ENCODE data around the gene UBE3C.
"Not testable (repeated sequence)": the region's sequence is repeated elsewhere in the genome, so short reads cannot be mapped to it uniquely, and the experiment has no call there.

UBE3C gene

DNA sequence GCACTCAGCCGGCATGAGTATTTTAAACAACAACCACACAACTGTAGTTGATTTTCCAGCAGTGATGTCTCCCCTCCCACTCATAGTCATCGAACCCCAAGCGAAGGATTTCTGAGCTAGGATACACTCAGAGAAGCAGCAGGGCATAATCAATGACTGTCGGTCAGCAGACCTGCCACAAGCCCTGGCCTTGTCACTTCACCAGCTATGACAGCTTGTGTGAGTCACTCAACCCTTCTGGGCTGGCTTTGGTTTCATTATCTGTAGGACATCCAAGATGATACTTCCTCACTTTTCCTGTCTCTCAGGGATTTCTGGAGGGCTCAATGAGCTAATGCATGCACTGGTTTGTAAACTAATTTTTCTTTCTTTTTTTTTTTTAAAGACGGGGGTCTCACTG, 22.0 kb upstream of the UBE3C start:
- Histone ChIP-seq H3K9ac (ENCODE audit: low read length) (no peak overlapping the region), H3K36me3 (ENCODE audit: insufficient read depth, low read length) (no peaks in the 10 kb centered on the region), H3K27ac (ENCODE audit: low read depth, low read length) (no peak overlapping the region), H3K9me3 (ENCODE audit: low read length) (peaks cover 4% of the 10 kb centered on the region), H3K4me1 (ENCODE audit: insufficient read depth, low read length) (no peaks in the 10 kb centered on the region), H3K4me3 (ENCODE audit: low read depth in 1 of 2, low read length in 2 of 2) (no peak overlapping the region), H3K27me3 (ENCODE audit: control insufficient read depth in 1 of 2, insufficient read depth in 2 of 2, low read length in 2 of 2) (no peaks in the 10 kb centered on the region)

DNA sequence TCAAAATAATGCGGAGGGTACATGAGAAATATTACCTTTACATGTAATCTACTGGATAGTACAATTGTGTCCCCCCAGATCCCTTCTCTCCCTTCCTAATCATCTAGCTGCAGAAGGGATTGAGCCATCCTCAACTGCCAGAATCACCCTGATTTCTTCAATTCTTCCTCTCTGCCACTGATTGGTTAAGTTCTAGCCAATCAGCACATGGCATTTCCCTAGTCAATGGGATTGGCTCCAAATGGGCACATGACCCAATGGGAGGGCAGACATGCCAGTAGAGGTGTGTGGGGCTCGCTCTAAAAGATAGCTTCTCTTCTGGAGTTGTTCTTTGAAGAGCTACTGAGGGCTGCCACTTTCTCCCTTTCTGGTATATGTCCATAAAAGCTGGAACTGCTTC, 20.9 kb upstream of the UBE3C start:
- no peak overlapping the region for H3K9ac ChIP-seq (ENCODE audit: low read length)
- no peaks in the 10 kb centered on the region for H3K4me1 ChIP-seq (ENCODE audit: insufficient read depth, low read length)
- H3K27ac ChIP-seq (ENCODE audit: low read depth, low read length): no peak overlapping the region
- H3K4me3 ChIP-seq (ENCODE audit: low read depth in 1 of 2, low read length in 2 of 2): no peak overlapping the region
- H3K27me3 ChIP-seq (ENCODE audit: control insufficient read depth in 1 of 2, insufficient read depth in 2 of 2, low read length in 2 of 2): no peaks in the 10 kb centered on the region
- H3K36me3 ChIP-seq (ENCODE audit: insufficient read depth, low read length): no peaks in the 10 kb centered on the region
- H3K9me3 ChIP-seq (ENCODE audit: low read length): peaks cover 4% of the 10 kb centered on the region

DNA sequence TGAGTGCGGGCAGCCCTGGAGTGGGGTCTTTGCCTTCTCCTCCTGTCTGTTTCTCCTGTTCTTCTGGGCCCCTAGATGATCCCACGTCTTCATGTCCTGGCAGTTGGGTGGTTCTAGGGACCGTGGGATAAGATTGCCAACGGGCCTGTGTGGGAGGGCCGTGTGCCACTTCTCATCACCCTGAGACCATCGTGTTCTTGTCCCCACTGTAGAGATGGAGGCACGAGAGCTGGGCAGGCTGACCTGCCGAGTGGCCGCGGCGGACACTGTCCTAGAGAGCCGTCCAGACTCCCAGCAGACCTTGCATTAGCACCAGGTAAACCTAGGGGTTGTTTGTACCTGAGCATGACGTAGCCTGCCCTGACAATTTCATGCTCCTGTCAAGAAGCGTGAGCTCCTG, 18.5 kb upstream of the UBE3C start:
- Histone ChIP-seq H3K36me3 (ENCODE audit: insufficient read depth, low read length) (no peaks in the 10 kb centered on the region), H3K9me3 (ENCODE audit: low read length) (peaks cover 4% of the 10 kb centered on the region), H3K4me3 (ENCODE audit: low read depth in 1 of 2, low read length in 2 of 2) (no peak overlapping the region), H3K27me3 (ENCODE audit: control insufficient read depth in 1 of 2, insufficient read depth in 2 of 2, low read length in 2 of 2) (no peaks in the 10 kb centered on the region), H3K4me1 (ENCODE audit: insufficient read depth, low read length) (no peaks in the 10 kb centered on the region), H3K27ac (ENCODE audit: low read depth, low read length) (no peak overlapping the region), H3K9ac (ENCODE audit: low read length) (no peak overlapping the region)

DNA sequence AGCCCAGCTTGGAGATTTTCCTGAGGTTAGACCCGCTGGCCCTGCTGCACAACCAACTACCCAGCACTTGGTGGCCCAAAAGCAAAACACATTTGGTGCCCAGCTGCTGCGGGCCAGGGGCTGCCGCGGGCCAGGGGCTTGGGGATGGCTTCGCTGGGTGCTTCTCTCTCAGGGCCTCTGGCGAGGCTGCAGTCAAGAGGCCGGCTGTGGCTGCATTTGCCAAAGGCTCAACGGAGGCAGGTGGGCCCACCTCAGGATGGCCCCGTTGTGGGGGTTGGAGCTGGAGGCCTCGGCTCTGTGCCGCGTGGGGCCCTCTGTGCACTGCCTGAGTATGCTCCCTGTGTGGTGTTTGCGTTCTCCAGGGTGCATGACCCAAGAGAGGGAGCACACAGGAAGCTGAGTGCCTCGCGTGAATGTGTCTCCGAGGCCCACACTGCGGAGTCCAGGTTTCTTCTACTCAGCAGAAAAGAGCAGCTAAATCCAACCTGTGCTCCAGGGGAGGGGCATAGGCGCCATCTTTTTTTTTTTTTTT, 17.5 kb upstream of the UBE3C start:
- Histone ChIP-seq H3K4me1 (ENCODE audit: insufficient read depth, low read length) (no peaks in the 10 kb centered on the region), H3K36me3 (ENCODE audit: insufficient read depth, low read length) (no peaks in the 10 kb centered on the region), H3K27me3 (ENCODE audit: control insufficient read depth in 1 of 2, insufficient read depth in 2 of 2, low read length in 2 of 2) (no peaks in the 10 kb centered on the region), H3K9ac (ENCODE audit: low read length) (no peak overlapping the region), H3K4me3 (ENCODE audit: low read depth in 1 of 2, low read length in 2 of 2) (no peak overlapping the region), H3K27ac (ENCODE audit: low read depth, low read length) (no peak overlapping the region), H3K9me3 (ENCODE audit: low read length) (peaks cover 4% of the 10 kb centered on the region)

DNA sequence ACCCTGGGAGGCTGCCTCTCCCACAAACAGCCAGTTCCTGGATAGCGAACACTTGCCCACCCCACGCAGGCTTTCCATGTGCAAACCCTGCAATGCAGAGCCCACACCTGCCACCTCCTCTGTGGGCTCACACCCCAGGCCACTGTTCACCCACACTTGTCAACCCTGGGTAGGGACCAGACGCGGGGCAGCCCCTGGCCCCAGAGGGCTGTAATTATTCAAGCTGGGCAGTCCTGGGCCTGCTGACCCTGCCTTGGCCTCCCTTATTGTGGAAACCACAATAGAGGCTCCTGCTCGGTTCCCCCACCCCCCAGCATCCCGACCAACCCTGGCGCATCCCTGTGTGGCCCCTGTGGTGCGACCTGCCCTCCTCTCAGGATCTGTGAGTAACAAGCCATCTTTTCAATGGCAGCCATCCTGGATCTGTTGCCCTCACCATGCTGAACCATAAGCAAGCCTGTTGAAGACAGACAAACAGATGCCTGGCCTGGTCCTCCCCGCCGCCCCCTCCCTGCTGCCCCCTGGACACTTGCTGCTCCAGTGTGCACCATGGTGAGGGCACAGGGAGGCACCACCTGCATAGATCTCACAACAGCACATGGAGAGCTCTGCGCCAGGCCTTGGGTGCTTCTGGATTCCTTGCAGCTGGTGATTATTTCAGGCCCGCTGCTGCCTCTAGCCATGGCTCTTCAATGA, 15.8 kb upstream of the UBE3C start:
- no peak overlapping the region for H3K4me3 ChIP-seq (ENCODE audit: low read depth in 1 of 2, low read length in 2 of 2)
- H3K27ac ChIP-seq (ENCODE audit: low read depth, low read length): no peak overlapping the region
- no peaks in the 10 kb centered on the region for H3K36me3 ChIP-seq (ENCODE audit: insufficient read depth, low read length)
- no peaks in the 10 kb centered on the region for H3K9me3 ChIP-seq (ENCODE audit: low read length)
- H3K9ac ChIP-seq (ENCODE audit: low read length): no peak overlapping the region
- H3K27me3 ChIP-seq (ENCODE audit: control insufficient read depth in 1 of 2, insufficient read depth in 2 of 2, low read length in 2 of 2): no peaks in the 10 kb centered on the region
- no peaks in the 10 kb centered on the region for H3K4me1 ChIP-seq (ENCODE audit: insufficient read depth, low read length)

DNA sequence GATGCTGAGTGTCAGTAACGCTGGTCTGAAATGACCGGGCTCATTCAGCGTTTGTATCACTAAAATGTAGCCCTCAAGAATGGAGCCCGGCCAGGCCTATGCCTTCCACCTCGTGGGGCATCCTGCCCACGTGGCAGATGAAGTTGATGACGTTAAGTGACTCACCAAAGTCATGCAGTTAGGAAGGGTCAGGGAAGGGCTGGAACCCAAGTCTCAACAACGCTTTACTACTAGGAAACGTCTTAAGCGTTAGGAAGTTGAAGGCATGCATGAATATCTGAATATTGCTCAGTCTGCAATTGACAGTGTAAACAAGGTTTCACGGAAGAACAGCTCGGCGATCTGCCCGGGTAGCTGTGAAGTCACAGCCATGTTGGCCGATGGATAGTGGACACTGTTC, 14.0 kb upstream of the UBE3C start:
- Histone ChIP-seq H3K9ac (ENCODE audit: low read length) (no peak overlapping the region), H3K27me3 (ENCODE audit: control insufficient read depth in 1 of 2, insufficient read depth in 2 of 2, low read length in 2 of 2) (no peaks in the 10 kb centered on the region), H3K9me3 (ENCODE audit: low read length) (no peaks in the 10 kb centered on the region), H3K4me3 (ENCODE audit: low read depth in 1 of 2, low read length in 2 of 2) (no peak overlapping the region), H3K36me3 (ENCODE audit: insufficient read depth, low read length) (no peaks in the 10 kb centered on the region), H3K27ac (ENCODE audit: low read depth, low read length) (no peak overlapping the region), H3K4me1 (ENCODE audit: insufficient read depth, low read length) (no peaks in the 10 kb centered on the region)

DNA sequence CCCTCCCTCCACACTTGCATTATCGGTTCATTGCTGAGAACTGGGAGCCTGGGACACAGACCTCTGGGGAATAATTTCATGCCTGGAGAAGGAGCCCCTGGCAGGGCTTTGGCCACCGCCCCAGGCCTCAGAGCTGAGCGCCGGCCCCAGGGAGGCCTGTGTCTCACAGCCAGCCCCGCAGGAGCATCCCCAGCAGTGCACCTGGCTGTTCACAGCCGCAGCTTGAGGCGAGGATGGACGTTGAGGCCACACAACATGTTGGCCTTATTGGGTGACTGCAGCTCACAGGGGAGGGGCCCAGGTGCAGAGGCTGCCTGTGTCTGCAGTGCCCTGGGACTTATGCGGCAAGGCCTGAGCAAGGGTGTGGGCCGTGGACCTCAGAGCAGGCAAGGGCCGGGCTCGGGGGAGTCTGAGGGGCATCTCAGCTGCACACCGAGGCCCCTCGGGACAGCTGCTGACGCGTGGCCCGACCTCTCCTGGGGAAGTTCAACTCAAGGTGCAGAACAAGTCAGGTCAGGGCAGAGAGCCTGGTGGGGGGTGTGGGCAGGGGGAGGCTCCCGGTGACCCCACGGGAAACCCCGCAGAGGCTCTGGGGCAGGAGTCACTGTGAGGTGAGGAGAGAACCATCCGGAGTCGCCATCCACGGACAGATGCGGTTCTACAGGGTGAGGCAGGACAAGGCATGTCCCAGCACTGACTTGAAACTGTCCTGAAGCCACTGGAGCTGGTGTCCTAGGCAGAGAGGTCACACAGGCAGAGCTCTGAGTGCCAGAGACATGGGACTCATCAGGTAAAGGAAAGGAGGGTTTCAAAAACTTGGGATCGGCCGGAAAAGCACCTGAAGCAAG, 13.1 kb upstream of the UBE3C start:
- Histone ChIP-seq H3K27me3 (ENCODE audit: control insufficient read depth in 1 of 2, insufficient read depth in 2 of 2, low read length in 2 of 2) (no peaks in the 10 kb centered on the region), H3K4me1 (ENCODE audit: insufficient read depth, low read length) (no peaks in the 10 kb centered on the region), H3K9ac (ENCODE audit: low read length) (no peak overlapping the region), H3K36me3 (ENCODE audit: insufficient read depth, low read length) (no peaks in the 10 kb centered on the region), H3K4me3 (ENCODE audit: low read depth in 1 of 2, low read length in 2 of 2) (no peak overlapping the region), H3K27ac (ENCODE audit: low read depth, low read length) (no peak overlapping the region), H3K9me3 (ENCODE audit: low read length) (no peaks in the 10 kb centered on the region)

DNA sequence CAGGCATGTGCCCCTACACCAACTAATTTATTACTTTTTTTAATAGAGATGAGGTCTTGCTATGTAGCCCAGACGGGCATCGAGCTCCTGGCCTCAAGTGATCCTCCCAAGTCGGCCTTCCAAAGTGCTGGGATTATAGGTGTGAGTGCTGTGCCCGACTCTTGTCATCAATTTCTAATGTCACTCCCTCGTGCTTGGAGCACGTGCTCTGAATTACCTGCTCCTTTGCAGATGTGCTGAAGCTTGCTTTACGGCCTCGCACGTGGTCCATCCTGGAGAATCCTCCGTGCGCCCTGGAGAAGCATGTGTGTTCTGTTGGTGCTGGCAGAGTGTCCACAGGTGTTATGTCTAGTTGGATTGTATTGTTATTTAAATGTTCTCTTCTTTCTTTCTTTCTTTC, 11.8 kb upstream of the UBE3C start:
- Histone ChIP-seq H3K27ac (ENCODE audit: low read depth, low read length) (no peak overlapping the region), H3K4me3 (ENCODE audit: low read depth in 1 of 2, low read length in 2 of 2) (no peak overlapping the region), H3K27me3 (ENCODE audit: control insufficient read depth in 1 of 2, insufficient read depth in 2 of 2, low read length in 2 of 2) (no peaks in the 10 kb centered on the region), H3K9ac (ENCODE audit: low read length) (no peak overlapping the region), H3K36me3 (ENCODE audit: insufficient read depth, low read length) (no peaks in the 10 kb centered on the region), H3K4me1 (ENCODE audit: insufficient read depth, low read length) (no peaks in the 10 kb centered on the region), H3K9me3 (ENCODE audit: low read length) (no peaks in the 10 kb centered on the region)

DNA sequence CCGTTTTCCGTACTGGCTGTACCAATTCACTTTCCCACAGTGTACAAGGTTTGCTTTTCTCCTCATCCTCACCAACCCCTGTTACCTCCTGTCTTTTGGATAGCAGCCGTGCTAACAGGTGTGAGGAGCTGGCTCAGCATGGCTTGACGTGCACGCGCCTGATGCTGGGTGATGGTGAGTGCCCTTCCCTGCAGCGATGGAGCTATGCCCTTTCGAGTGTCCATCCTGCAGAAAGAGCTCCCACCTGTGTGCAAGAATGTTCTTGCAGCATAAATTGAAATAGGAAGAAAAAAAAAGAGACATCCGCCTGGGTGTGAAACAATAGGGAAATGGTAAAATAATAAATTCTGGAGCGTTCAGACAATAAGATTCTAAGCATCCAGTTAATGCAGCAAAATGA, 9.5 kb upstream of the UBE3C start:
- Histone ChIP-seq H3K4me3 (ENCODE audit: low read depth in 1 of 2, low read length in 2 of 2) (no peak overlapping the region), H3K27me3 (ENCODE audit: control insufficient read depth in 1 of 2, insufficient read depth in 2 of 2, low read length in 2 of 2) (no peaks in the 10 kb centered on the region), H3K4me1 (ENCODE audit: insufficient read depth, low read length) (no peaks in the 10 kb centered on the region), H3K9me3 (ENCODE audit: low read length) (no peaks in the 10 kb centered on the region), H3K27ac (ENCODE audit: low read depth, low read length) (no peak overlapping the region), H3K36me3 (ENCODE audit: insufficient read depth, low read length) (no peaks in the 10 kb centered on the region), H3K9ac (ENCODE audit: low read length) (no peak overlapping the region)

DNA sequence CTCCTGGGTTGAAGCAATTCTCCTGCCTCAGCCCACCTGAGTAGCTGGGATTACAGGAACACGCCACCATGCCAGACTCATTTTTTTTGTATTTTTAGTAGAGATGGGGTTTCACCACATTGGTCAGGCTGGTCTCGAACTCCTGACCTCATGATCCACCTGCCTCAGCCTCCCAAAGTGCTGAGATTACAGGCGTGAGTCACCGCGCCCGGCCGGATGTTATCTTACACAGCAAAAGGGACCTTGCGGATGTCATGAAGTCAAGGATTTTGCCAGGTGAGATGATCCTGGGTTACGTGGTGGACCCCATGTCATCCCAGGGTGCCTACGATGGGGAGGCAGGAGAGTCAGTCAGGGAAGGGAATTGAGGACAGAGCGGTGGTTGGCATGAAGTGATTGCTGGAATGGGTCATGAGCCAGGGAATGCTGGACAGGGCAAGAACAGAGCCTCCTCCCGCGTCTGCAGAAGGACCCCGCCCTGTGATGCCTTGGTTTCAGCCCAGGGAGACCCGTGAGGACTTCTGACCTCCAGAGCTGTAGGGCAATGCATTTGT, 8.7 kb upstream of the UBE3C start:
- no peak overlapping the region for H3K4me3 ChIP-seq (ENCODE audit: low read depth in 1 of 2, low read length in 2 of 2)
- H3K4me1 ChIP-seq (ENCODE audit: insufficient read depth, low read length): no peaks in the 10 kb centered on the region
- no peak overlapping the region for H3K27ac ChIP-seq (ENCODE audit: low read depth, low read length)
- H3K9me3 ChIP-seq (ENCODE audit: low read length): no peaks in the 10 kb centered on the region
- no peaks in the 10 kb centered on the region for H3K27me3 ChIP-seq (ENCODE audit: control insufficient read depth in 1 of 2, insufficient read depth in 2 of 2, low read length in 2 of 2)
- no peaks in the 10 kb centered on the region for H3K36me3 ChIP-seq (ENCODE audit: insufficient read depth, low read length)
- no peak overlapping the region for H3K9ac ChIP-seq (ENCODE audit: low read length)

DNA sequence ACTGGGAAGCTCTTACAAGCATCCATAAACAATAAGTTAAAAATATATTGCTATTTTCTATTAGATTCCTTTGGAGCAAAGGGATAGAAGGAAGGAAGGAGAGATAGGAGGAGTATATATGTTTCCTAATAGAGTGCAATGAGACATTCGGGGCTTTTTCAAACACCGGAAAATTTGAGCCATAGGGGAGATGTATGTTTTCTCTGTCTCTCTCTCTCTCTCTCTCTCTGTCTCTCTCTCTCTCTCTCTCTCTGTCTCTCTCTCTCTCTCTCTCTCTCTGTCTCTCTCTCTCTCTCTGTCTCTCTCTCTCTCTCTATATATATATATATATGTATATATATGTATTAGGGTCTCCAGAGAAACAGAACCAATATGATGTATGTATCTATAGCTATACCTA, 7.9 kb upstream of the UBE3C start:
- not testable (repeated sequence) for H3K27me3 ChIP-seq (ENCODE audit: control insufficient read depth in 1 of 2, insufficient read depth in 2 of 2, low read length in 2 of 2); H3K4me1 ChIP-seq (ENCODE audit: insufficient read depth, low read length); H3K36me3 ChIP-seq (ENCODE audit: insufficient read depth, low read length); H3K9ac ChIP-seq (ENCODE audit: low read length); H3K4me3 ChIP-seq (ENCODE audit: low read depth in 1 of 2, low read length in 2 of 2); H3K27ac ChIP-seq (ENCODE audit: low read depth, low read length); H3K9me3 ChIP-seq (ENCODE audit: low read length)

Data from muscle layer of colon (tissue), 2 donors.